ENCODE measurements around the gene P4HA1.

Gene P4HA1

DNA sequence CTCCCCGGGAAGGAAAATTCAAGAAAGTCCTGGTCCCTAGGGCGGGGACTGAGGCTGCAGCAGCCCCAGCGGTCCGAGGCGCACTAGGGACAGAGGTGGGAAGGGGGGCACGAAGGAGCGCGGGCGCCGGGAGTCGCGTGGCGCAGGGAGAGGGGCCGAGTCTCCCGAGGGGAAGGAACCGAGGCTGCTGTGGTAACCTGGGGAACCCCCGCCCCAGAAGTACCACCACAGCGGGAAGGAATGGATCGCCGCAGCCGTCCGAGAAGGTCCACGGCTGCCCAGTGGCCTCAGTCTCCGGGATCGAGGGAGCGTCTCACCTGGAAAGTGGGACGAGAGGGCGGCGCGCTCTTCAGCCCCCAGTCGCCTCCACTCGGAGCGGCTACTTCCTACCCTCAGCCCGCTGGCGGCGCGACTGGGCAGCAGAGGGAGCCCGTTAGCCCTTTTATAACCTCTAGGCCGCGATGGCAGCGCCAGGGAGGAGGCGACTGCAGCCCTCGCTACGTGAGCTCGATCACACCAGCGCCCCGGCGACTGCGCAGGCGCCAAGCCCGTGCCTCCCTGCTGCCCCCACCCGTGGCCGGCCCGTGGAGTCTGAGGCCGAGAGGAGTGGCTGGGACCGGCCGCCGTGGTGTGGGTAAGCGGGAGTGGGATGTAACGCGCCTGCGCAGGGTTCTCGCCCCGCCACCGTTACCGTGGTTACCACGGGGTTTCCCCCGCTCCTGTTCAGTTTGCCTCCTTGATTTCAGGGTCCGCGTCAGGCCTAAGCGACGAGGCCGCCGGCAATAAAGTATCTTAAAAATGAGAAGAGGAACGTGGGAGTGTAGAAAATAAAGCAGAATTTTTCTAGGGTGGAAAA, at the start of gene P4HA1:
TSS of gene P4HA1 (minus strand) at position 418 of the 856 bp plus-strand sequence. CDS start 21,983 bp downstream, outside the sequence.
- H3K4me3 ChIP-seq (replicated peaks in 1 of 2; ENCODE audit: low read depth in 2 of 2, low read length in 2 of 2), result peak within 1 kb of the TSS; percentile 95 to 98
- peak; percentile 58 for TF ChIP-seq CTCF (IDR thresholded peaks at IDR 0.05; ENCODE audit: low read depth, low read length)
- peak; percentile 99 for DNase-seq (ENCODE audit: low read depth in 2 of 2)

DNA sequence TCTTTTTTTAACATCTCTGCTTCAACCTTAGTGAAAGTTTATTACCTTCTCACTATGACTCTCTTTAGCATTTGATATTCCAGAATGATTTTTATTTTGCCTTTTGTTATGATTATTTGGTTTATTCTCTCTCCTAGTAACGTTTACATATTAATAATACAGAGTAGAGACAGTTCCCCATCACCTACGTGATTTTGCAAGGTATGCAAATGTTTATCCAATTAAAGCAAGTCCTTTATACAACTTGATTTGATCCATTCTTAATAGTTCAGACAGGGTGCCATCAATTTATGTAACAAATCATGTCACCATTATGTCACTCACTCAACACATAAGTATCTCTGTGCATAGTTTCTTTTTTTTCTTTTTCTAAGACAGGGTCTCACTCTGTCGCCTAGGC, 44.9 kb upstream of the P4HA1 start:
- DNase-seq (ENCODE audit: low read depth in 2 of 2), result no peak
- no peak overlapping the region for H3K4me3 ChIP-seq (replicated peaks in 1 of 2; ENCODE audit: low read depth in 2 of 2, low read length in 2 of 2)
- TF ChIP-seq CTCF (IDR thresholded peaks at IDR 0.05; ENCODE audit: low read depth, low read length), result no peak

- H3K4me3 ChIP-seq (replicated peaks in 1 of 2; ENCODE audit: low read depth in 2 of 2, low read length in 2 of 2), result no peak overlapping the region
- DNase-seq (ENCODE audit: low read depth in 2 of 2), result no peak
- no peak for TF ChIP-seq CTCF (IDR thresholded peaks at IDR 0.05; ENCODE audit: low read depth, low read length)
Observed at GRCh38 chr10:73139251-73139650, 42.6 kb upstream of the P4HA1 start.

GRCh38 chr10:73136627-73137026, 40.0 kb upstream of the P4HA1 start:
- H3K4me3 ChIP-seq (replicated peaks in 1 of 2; ENCODE audit: low read depth in 2 of 2, low read length in 2 of 2), result no peak overlapping the region
- DNase-seq (ENCODE audit: low read depth in 2 of 2), result peak in 1 of 2 donors; percentile 33
- TF ChIP-seq CTCF (IDR thresholded peaks at IDR 0.05; ENCODE audit: low read depth, low read length), result no peak

- DNase-seq (ENCODE audit: low read depth in 2 of 2), result no peak
- no peak for TF ChIP-seq CTCF (IDR thresholded peaks at IDR 0.05; ENCODE audit: low read depth, low read length)
- no peak overlapping the region for H3K4me3 ChIP-seq (replicated peaks in 1 of 2; ENCODE audit: low read depth in 2 of 2, low read length in 2 of 2)
Observed at GRCh38 chr10:73134727-73135126, 38.1 kb upstream of the P4HA1 start.

DNA sequence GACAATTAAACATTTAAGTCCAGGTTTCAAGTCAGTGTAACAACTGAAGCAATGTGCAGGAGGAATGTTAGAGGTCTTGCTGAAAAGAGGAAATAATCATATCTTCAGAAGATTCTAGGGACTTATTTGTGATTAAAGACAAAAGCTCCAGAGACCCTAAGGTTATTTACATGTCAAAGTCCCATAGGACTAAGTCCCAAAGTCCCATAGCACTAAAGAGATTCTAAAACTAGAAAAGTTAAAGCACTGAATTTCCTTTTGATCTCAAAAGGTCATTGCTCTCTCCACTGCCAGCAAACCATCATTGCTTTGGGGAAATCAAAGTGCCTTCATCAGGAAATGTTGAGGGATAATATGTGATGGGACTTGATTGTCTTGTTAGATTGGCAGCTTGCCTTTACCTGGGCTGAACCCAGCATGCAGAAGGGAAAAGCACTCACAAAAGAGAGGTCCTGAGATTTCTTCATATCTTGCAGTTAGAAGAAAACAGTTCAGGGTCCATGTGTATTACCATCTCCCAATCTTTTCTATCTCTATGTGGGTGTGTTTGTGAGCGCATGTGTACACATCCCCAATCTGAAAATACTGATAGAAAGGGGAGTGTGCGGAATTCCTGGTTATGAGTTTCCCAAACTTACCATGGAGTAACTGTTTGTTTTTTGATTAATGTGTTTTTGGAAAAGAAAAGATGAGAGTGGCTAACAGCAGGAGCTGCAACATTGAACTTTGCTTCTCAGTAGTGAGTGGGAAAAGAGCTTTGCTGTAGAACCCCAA, 35.4 kb upstream of the P4HA1 start:
- no peak for TF ChIP-seq CTCF (IDR thresholded peaks at IDR 0.05; ENCODE audit: low read depth, low read length)
- DNase-seq (ENCODE audit: low read depth in 2 of 2), result no peak
- no peak overlapping the region for H3K4me3 ChIP-seq (replicated peaks in 1 of 2; ENCODE audit: low read depth in 2 of 2, low read length in 2 of 2)
